Measurements from ENCODE around the gene PDZD7. TPM values are rescaled to one million over a fixed set of nuclear protein-coding genes. Genes with fewer than 3 reads are reported as not detected.

Gene PDZD7
- total and polyA plus RNA-seq, 2 of the 8 experiments (the other 6 are each of a cell fraction or from before 2014, with no cell fraction given): 0.88 to 1.6 TPM

DNA sequence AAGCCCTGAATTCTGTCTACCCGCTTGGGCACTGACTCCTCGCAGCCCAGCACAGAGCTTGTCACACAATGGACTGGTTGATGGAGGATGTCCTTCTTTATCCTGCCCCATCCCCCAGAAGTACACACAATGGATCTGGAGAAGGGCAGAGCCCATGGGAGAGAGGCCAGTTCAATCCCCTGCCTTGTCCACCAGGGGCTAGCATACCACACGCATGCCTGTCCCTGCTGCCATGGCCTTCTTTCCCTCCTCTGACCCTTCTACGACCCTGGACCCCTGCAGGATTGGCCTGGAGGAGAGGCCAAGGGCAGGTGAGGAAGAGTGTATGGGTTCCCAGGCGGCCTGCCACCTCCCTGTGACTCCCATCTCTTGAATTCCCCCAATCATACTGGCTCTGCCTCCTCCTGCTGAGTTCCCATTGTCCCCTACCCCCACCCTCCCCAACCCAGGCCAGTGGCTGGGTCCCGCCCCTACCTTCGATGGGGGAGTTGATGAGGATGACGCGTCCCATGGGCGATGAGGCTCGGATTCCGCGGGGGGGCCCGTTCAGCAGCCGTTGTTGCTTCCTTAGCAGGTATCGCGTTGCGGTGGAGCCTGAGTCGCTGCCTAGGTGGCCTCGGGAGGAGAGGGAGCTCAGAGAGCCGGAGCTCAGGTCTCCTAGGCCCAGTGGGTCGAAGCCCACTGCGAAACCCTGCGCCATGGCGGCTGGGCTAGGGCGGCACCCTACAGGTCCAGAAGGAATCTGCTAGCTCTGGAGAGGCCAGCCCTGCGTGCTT lies 1.2 kb downstream of the PDZD7 start:
- no peak overlapping the region for H4K8ac ChIP-seq (ENCODE audit: extremely low read depth, insufficient read depth, low read length)
- CTCF ChIA-PET (ENCODE audit: partially characterized antibody): interaction anchor here (0.6 to 51.8 kb wide), 24 partner anchors 10 to 552 kb away, joined by 3 to 2176 read pairs (median 4); partner anchors contain the start of genes KAZALD1 and LZTS2
- no peak overlapping the region for H3K56ac ChIP-seq (replicated peaks; ENCODE audit: insufficient read length, low read depth, low read length)
- no peak overlapping the region for H2AK5ac ChIP-seq (ENCODE audit: low read depth, low read length)
- POLR2A ChIA-PET (ENCODE audit: partially characterized antibody): interaction anchor here (1.3 to 3.5 kb wide), 6 partner anchors 10 to 42 kb away, joined by 3 to 24 read pairs (median 5); partner anchors contain the start of genes LZTS2, MRPL43 and TWNK
- H3K9me3 ChIP-seq (ENCODE audit: insufficient read depth in 2 of 2, low read depth in 1 of 2, low read length in 1 of 2): no peaks in the 10 kb centered on the region
- no peak overlapping the region for H2BK20ac ChIP-seq (ENCODE audit: low read length)
- 83% methylated on average over 22 of the region's 27 CpGs; no CpG with 5 or more reads in 1 of the 2 experiments for WGBS, 2 experiments (ENCODE audit: extremely low coverage in 1 of 2, insufficient coverage in 1 of 2, insufficient read length in 1 of 2, insufficient replicate concordance in 2 of 2, low coverage in 1 of 2, low lambda C conversion rate in 2 of 2, missing lambda C conversion rate in 1 of 2)
- H3K4me3 ChIP-seq (ENCODE audit: extremely low read depth in 1 of 4, insufficient read depth in 2 of 4, low read depth in 3 of 4, low read length in 4 of 4): peak overlapping the region in 1 of 4 experiments; percentile 66; a peak in 2 of 8 replicates
- H3K4me2 ChIP-seq (ENCODE audit: insufficient read depth in 1 of 2, low read depth in 2 of 2, low read length in 2 of 2): peak overlapping the region; percentile 30 to 91; a peak in 3 of 4 replicates
- H3K23ac ChIP-seq (ENCODE audit: insufficient read length): no peak overlapping the region
- H3K27me3 ChIP-seq (replicated peaks in 1 of 4; ENCODE audit: control insufficient read depth in 3 of 4, extremely low read depth in 1 of 4, insufficient read depth in 3 of 4, low read length in 3 of 4): peaks cover 1 to 38% (median 29%) of the 10 kb centered on the region in 4 experiments
- peaks cover 0 to 3% of the 10 kb centered on the region in 2 experiments for H4K20me1 ChIP-seq (replicated peaks in 1 of 2; ENCODE audit: control insufficient read depth in 1 of 2, insufficient read depth in 2 of 2, low read length in 2 of 2)
- H2BK15ac ChIP-seq (ENCODE audit: low read length): no peak overlapping the region; the same call in 1 of the 2 replicates
- no peak for FAIRE-seq
- no peak overlapping the region for H2BK120ac ChIP-seq (replicated peaks; ENCODE audit: low read depth, low read length)
- H3K4me1 ChIP-seq (replicated peaks in 1 of 4; ENCODE audit: control insufficient read depth in 3 of 4, insufficient read depth in 4 of 4, low read length in 3 of 4): peaks cover 0 to 26% (median 21%) of the 10 kb centered on the region in 4 experiments; a peak in 6 of 7 replicates
- H3K27ac ChIP-seq (ENCODE audit: low read depth, low read length): no peak overlapping the region
- H3K9ac ChIP-seq (replicated peaks in 1 of 4; ENCODE audit: extremely low read depth in 1 of 4, low read depth in 3 of 4, low read length in 3 of 4): no peak overlapping the region
- H2BK5ac ChIP-seq (ENCODE audit: low read depth, low read length): no peak overlapping the region
- no peak overlapping the region for H3K18ac ChIP-seq (ENCODE audit: extremely low read depth, low read length)
- H2BK12ac ChIP-seq (ENCODE audit: low read depth, low read length): no peak overlapping the region
- DNase-seq (ENCODE audit: low read depth in 1 of 2, low spot score in 2 of 2): no peak
- no peaks in the 10 kb centered on the region for H3K79me2 ChIP-seq (ENCODE audit: control insufficient read depth in 1 of 2, insufficient read depth in 2 of 2, low read length in 2 of 2)
- no peak overlapping the region for H3K14ac ChIP-seq (ENCODE audit: insufficient read length)
- no peaks in the 10 kb centered on the region for H3K36me3 ChIP-seq (ENCODE audit: control insufficient read depth in 2 of 4, insufficient read depth in 4 of 4, low read length in 3 of 4)
- no peak overlapping the region for H2AFZ ChIP-seq (ENCODE audit: low read length)
- H4K5ac ChIP-seq (ENCODE audit: insufficient read length, low read depth, low read length): no peak overlapping the region
- H3K23me2 ChIP-seq (ENCODE audit: low read depth, low read length): peaks cover 17% of the 10 kb centered on the region
- H3K79me1 ChIP-seq (ENCODE audit: low read depth, low read length): no peaks in the 10 kb centered on the region; the same call in 1 of the 2 replicates
- peak overlapping the region; percentile 66 for H3K4ac ChIP-seq (replicated peaks; ENCODE audit: insufficient read length, low read depth, low read length)
- peak overlapping the region; percentile 10 for H4K91ac ChIP-seq (replicated peaks; ENCODE audit: insufficient read length, low read length)
- TF ChIP-seq TAF7 (optimal IDR thresholded peaks at IDR 0.05; ENCODE audit: borderline replicate concordance, low read depth, low read length) (no peak), GTF2F1 (IDR thresholded peaks at IDR 0.05; ENCODE audit: borderline replicate concordance, low read depth, low read length) (no peak), RXRA (IDR thresholded peaks at IDR 0.05; ENCODE audit: insufficient read depth, low read depth, low read length) (peak; percentile 93; the same call in 1 of the 2 replicates), TAF1 (IDR thresholded peaks at IDR 0.05; ENCODE audit: low read depth, low read length) (no peak), TEAD4 (IDR thresholded peaks at IDR 0.05; ENCODE audit: low read depth, low read length) (peak; percentile 77), CREB1 (IDR thresholded peaks at IDR 0.05) (no peak), TBP (IDR thresholded peaks at IDR 0.05; ENCODE audit: low read depth, low read length) (no peak), KDM5A (IDR thresholded peaks at IDR 0.05; ENCODE audit: low read length) (no peak), MAX (IDR thresholded peaks at IDR 0.05) (peak; percentile 49; the same call in 1 of the 2 replicates), JUN (IDR thresholded peaks at IDR 0.05; ENCODE audit: low read depth, low read length) (no peak)
- TF ChIP-seq, protein P1, sequence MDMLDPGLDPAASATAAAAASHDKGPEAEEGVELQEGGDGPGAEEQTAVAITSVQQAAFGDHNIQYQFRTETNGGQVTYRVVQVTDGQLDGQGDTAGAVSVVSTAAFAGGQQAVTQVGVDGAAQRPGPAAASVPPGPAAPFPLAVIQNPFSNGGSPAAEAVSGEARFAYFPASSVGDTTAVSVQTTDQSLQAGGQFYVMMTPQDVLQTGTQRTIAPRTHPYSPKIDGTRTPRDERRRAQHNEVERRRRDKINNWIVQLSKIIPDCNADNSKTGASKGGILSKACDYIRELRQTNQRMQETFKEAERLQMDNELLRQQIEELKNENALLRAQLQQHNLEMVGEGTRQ (IDR thresholded peaks at IDR 0.05; ENCODE audit: low read length): no peak

Measured in H1 (cell line).